HG03432 (cell line): Measurements from ENCODE around the gene GALNT9.

Experiments used
- ATAC-seq: cut with Tn5 transposase; IDR thresholded peaks from one replicate; pipeline ENCODE4 v1.9.1; 2021; ENCODE audit warnings: mild to moderate bottlenecking, moderate library complexity; ENCODE audit not compliant: unreplicated experiment

The GALNT9 gene

DNA sequence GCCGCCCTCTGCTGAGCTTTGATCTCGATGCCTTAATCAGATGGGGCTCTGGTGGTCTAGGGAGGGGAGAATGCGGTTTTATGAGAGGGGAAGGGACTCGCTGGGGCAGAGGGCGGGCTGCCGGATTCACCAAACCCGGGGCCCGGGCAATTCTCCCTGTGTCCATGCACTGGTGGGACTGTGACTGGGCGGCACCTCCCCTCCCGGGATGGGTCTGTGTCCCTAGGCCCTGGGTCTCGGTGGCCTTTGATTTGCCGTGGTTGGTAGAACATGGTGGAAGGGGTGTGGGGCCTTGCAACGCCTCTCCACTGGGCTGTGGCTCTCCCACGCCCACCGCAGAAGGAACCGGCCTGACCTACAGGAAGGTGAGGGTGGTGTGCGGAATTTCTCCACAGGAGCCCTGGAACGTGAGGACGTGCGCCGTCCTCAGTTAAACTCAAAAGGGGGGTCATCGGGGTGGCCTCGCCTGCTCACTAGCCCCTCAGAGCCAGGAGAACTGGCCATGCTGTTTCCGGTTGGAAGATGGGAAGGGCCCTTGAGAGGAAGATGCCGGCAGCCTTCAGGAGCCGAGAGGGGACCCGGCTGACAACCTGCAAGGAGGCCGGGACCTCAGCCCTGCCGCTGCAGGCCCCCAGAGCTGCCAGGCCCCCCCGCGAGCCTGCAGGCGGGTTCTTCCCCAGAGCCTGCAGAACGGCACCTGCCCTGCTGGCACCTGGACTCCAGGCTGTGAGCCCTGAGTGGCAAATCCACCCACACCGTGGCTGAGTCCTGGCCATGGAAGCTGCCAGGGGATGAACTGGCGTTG lies 141.5 kb downstream of the GALNT9 start:
- no peak for ATAC-seq

DNA sequence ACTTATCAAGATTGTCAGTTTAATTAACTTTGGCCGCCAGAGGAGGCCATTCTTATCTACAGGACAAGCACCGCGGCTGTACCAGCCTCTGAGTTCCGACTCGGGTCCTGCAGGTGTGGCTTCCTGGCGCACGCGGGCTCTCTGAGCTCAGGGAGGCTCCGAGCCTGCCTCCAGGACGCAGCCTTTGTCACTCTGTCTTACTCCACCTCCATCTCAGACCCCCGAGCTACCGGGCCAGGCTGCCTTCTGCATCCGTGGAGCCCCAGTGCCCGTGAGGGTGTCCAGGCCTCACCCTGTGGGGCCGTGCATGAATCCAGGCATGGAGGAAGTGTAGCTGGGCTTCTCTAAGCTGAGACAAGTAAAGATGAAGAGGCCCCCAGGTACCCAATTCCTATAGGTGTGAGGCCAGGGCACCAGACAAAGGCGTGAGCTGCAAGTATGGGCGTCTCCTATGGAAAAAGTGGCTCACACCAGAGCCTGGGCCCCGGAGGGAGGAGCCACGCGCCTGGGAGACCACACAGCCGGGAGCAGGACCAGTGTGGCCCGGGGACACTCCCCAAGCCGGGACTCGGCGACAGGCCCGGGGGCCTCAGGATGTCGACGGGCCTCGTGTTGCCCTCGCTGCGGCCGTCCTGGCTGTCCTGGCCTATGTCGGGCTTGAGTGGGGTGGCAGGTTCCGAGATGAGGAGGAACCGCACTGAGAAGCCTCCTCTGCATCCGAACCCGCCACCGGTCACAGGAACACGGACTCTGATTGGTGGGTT lies 142.3 kb downstream of the GALNT9 start:
- ATAC-seq = no peak

DNA sequence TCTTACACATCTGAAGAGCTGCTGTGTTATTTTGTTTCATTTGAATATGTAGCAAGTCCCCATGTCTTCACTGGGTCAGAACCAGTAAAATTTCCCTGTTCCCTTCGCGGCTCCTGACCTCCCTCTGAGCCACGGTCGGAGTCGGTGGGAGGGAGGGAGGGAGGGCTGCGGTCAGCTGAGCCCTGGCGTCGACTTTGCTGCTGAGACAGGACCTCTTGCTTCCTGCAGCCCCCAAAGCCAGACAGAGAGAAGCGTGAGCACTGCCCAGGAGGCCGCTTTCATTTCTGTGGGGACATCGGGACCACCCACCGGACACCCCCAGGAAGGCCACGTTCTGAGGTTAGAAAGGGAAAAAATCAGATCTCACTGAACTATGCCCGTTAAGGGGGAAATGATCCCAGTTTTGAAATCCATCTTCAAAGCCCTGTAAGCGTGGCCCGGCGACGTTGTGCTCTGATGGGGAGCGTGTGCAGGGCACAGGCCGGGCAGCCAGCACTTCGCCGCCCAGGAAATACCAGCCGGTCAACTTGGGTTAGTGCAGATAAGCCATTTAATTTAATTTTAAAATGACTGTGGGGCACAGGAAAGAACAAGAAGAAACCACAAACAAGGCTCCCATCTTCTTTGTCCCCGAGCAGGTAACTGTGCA lies 143.1 kb downstream of the GALNT9 start:
- ATAC-seq = no peak

DNA sequence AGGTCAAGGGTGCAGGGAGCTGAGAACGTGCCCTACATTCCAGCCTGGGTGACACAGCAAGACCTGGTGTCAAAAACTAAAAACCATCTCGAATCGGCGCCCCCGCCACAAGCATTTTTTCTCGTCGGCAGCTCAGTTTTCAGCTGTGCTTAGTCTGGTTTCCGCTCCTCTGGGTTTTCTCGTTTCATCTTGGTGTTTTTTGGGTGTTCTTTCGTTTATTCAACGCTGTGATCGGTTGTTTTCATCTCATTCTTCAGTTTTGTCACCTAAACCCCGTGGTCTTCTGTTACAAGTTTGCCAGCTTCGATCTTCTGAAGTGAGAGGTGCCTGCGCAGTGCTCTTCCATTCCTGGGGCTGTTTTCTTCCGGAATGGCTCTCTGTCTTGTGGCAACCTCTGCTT lies 143.7 kb downstream of the GALNT9 start:
- no peak for ATAC-seq

DNA sequence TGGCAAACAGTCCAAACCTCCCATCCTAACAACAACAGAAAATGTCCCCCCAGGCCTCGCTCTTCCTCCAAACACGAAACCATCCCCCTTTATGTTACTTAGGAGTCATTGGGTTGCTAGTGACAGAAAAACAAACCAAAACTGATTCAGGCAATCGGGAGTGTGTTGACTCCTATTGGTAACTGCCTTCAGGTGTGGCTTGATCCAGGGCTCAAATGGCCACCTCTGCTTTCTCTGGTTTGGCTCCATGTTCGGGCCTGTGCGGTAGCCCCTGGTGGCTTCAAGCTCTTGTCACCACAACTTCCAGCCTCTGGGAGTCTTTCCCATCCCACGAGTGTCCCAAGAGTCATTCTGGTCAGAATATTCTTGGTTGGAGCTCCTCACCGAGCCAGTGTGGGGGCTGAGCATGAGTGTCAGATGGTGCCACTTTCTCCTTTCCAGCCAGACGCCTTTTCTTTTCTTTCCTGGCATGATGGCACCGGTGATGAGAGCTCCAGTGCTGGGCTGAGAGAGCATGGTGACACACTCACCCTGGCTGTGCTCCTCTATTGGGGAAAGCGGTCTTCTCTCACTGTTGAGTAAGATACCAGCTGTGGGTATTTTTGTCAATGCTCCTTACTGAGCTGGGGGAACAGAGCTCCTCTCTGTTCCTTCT lies 146.6 kb downstream of the GALNT9 start:
- no peak for ATAC-seq

DNA sequence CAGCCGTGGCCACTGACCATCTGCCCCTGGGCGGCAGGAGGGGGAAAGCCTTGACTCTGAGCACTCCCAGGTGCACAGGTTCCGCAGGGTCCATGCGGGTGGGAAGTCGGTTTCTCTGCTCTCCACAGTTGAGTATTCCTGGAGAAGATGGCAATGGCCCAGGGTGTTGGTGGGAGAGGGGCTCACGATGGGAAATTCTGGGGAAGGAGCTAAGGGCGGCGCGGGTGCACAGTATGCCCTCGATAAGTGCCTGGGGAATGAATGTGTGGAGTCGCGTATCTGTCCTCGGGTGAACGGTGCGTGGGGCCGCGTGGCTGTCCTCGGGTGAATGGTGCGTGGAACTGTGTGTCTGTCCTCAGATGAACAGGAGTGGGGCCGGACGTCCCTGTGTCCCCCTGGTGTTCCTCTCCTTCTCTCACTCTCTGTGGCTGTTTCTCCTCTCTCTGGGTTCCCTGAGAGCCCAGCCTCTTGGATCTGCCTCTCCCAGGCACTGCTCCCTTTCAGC lies 147.1 kb downstream of the GALNT9 start:
- ATAC-seq = no peak

DNA sequence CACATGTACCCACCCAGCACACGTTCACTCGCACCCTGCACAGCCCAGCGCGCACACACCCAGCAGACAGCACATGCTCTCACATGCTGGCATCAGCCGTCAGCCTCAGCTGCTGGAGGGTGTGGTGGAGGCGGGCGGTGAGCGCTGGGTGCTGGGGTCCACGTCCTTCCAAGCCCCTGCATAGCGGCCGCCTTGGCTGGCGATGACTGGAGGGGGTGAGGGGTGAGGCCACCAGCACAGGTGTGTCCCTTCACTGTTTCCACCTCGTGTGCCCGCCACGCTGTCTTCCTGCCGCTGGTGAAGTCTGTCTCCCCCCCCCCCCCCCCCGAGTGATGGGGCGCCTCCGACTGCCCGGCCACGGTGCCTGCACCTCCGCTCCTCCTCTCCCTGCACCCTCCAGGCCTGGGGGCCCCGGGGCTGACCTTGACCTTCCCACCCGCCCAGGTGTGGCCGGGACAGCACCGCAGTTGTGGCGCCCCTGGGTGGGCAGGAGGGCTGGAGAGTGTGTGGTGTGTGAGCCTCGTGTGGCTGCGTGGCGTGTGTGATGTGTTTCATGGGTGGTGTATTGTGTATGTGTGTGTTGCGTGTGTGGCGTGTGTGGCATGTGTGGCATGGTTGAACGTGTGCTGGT lies 147.7 kb downstream of the GALNT9 start:
- no peak for ATAC-seq

DNA sequence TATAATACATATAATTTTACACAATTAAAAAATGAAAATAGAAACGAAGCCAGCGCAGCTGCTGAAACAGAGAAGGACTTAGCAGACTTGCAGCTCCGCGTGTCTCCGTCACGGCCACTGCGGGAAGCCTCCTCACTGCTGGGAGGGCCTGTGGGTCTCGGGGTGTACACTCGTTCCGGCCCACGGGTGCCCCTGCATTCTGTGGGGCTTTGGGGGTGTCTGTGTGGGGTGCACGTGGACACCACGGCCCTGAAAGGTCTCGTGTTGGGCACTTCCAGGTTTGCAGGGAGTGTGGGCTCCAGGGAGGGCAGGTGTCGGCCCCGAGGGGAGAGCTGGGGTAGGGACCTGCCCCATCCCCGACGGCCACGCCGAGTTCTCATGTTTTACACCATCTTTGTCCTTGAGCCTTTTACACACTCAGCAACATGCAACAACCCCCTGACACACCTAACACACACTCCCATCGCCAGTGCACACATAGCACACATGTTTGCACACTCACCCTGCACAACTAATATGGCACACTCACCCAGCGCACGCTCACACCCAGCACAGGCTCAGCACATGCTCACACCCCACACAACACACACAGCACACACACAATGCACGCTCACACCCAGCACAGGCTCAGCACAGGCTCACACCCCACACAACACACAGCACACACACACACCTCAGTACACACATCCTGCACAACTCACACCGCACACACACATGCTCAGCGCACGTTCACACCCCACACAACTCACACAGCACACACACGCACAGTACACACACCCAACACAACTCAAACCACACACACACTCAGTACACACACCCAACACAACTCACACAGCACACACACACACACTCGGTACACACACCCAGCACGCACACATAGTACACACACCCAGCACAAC lies 148.5 kb downstream of the GALNT9 start:
- no peak for ATAC-seq

DNA sequence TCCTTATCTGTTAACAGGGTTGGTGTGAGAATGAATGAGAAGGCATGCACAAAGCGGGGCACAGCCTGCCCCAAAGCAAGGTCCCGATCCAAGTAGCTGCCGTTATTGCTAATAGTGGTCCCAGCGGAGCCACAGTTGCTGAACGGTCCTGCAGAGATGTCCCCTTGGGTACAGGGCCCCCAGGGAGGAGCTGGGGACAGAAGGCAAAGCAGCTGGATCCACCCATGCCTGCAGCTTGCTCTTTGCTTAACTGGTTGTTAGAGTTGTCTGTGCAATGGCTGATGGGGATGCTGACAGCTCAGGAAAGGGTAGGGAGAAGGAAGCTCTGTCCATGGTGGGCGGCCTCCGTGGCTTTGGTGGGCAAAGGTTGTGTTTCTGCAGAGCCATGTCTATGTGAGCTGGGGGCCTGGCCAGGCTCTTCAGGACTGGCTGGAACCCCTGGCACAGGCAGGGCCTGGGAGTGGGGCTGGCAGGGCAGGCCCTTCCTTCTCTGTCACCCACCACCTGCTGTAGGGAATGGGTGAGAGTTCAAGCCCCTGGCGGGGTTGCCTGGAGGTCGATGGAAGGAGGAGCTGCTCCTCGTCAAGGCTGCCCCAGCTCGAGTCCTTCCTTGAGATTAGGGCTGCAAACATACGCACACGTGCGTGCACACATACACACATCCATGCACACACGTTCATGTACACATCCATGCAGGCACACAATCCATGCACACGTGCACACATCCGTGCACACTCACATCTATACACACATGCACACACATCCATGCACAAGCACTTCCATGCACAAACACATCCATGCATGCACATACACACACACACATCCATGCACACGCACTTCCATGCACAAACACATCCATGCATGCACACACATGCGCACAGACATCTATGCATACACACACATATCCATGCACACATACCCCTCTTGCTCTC lies 149.7 kb downstream of the GALNT9 start:
- no peak for ATAC-seq

DNA sequence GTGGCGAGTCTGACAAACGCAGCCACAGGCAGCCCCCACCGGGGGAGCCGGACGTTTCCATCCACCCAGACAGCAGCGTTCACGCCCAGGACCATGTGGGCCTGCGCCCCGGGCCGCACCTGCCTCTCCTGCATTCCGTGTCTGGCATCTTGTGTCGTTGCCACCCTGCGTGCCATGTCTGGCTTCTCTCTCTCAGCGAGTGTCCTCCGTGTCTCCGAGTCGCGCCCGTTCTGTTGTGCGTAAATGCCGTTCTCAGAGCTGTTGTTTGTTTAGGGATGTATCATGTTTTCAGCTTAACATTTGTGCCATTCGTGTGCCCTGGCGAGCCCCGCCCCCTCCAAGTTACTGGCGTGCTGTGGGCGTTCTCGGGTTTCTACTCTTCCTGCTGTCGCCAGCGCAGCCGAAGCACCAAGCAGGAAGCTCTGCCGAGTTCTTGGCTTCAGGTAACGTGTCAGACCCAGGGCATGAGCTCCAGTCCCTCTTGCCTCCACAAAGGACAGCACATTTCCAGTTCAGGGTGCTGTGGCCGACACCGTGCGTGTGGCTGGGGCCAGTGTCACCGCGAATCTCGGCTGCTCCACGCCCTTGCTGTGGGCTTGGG lies 150.5 kb downstream of the GALNT9 start:
- no peak for ATAC-seq

DNA sequence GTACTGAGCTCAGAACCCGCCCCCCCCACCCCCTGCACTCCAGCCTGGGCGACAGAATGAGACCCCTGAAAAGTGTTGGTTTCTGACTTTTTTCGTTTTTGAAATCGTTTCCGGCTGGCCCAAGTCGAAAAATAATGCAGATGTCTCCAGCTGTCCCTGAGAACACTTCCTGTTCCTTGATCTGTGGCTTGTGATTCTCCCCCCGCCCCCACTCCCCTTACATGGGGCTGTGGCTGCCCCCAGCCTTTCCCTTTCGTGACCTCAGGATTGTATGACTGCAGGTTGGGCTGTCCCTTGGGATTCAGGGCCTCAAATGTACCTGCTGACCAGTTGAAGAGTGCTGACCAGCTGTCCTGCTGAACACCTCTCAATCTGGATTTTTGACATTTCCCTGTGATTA lies 151.1 kb downstream of the GALNT9 start:
- no peak for ATAC-seq

DNA sequence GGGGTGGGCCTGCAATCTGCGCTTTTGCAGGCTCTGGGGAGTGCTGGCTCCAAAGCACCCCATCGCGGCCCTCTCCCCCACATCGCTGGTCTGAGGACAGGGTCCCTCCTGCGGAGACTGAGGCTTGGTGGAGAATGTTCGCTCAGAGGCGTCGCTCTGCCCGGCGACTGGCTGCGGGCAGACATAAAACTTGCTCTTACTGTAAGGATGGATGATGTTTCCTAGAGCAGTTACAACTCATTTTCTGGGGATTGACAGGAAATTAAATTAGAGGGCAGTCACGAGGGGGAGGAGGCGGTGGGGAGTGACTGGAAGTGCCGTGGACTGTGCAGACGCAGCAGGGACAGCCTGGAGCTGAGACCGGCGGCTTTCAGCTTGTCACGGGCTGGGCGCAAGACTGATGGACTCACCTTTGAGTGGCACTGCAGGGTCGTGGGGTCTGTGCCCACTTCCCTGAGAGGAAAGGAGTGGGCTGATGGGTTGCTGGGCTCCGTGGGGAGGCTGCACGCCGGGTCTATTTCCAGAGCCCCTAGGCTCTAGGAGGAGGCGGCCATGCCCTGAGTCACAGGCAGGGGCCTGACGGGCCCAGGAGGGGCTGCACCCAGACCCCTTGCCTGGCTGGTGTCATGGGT lies 152.4 kb downstream of the GALNT9 start:
- no peak for ATAC-seq

DNA sequence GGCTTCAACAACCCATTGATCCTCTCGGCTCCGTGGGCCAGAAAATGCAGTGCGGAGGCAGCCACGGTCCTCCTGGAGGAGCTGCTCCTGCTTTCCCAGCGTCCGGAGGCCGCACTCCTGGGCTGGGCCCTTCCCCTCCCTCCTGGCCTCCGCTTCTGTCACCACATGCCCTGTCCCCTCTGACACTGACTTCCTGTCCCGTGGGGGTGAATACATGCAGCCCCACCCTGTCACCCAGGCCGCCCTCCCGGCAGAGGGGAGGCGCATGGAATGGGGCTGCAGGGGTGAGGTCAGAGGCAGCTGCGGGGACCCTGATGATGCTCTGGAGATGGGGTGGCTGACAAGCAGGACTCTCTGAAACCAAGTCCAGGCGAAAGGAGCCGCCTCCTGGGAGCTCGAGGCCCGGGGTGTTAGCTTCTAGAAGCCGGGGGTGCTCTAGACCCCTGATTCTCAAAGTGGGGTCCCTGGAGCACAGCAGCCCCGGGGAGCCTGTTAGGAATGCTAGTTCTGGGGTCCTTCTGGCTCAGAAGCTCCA lies 152.9 kb downstream of the GALNT9 start:
- ATAC-seq = no peak

DNA sequence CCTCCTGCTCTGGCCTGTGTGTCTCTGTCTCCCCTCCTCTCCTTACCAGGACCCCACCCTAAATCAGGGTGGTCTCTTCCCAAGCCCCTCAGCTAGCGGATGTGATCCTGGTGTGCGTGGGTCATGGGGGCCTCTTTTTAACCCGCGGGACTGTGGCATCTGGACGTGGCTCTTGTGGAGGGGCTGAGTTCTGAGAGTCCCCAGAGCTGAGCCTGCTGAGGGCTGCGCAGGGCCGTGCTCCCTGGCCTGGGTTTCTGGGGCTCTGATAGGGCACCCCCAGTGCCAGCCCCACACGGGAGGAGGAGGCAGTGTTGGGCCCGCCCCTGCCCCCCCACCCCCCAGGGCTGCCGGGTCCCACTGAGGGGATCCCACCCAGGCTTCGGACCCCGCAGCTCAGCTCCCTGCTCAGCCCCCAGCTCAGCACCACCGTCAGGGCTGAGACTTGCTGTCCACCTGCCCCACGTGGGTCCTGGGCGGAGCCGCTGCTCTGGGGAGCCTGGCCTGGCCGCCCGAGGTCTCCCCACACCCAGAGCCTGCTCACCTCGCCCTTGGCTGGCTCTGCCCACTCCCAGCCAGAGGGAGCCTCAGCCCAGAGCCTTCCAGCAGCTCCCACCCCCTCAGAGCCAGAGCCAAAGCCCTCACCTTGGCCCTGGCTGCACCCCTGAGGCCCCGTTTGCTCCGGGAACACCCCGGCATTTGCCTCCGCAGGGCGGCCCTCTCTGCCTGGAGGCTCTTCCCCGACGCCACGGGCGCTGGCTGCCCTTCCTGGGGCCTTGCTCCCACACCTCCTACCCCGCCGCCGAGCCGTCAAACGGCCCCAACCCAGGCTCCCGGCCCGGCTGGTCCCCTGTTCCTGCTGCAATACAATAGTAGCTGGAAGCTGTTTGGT lies 153.6 kb downstream of the GALNT9 start:
- ATAC-seq = no peak

DNA sequence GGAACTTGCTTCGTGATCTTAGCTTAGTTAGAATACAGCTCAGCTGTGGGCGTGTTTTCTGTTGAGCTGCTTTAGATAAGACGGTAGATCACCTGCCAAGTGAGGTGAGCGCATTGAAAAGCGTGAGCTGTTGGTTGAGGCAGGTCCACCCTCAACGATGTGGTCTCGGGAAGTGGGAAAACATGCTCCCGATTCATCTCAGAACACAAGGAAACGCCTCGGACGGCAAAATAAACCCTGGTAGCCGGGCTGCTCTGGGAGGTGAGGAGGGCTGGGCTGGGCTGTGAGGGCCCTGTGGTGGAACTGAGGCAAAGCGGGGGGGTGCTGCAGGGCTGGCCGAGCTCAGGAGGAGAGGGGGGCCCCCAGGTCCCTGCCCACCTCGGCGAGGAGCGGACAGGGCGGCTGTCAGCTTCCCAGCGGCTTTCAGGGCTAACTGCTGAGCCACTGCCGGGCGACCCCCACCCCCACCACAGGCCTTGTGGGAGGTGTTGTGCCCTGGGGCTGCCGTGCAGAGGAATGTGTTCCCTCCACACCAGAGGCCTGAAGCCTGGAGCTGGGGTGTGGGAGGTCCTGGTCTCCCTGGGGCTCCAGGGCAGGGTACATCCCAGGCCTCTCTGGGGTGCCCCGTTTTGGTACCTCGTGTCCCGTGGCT lies 154.4 kb downstream of the GALNT9 start:
- no peak for ATAC-seq
